Smooth muscle cell of the coronary artery (primary cell): Measurements from ENCODE around the gene C4A. TPM values are rescaled to one million over a fixed set of nuclear protein-coding genes. Genes with fewer than 3 reads are reported as not detected.

ENCODE experiments used
- total RNA-seq: library from RNA; depleted of rRNA; stranded (reverse); fragments of >200 nt; gene quantifications from 2 replicates; pipeline ENCODE4 v1.2.3, GENCODE V29; 2014; ENCODE audit warnings: low replicate concordance

The C4A gene
- 3.7 and 23.1 TPM in 2 replicates for total RNA-seq

GRCh38 chr6:31981744-31982143, at the start of gene C4A:
C4A (plus strand) TSS chr6:31982057; CDS start chr6:31982108, 51 bp downstream.

DNA sequence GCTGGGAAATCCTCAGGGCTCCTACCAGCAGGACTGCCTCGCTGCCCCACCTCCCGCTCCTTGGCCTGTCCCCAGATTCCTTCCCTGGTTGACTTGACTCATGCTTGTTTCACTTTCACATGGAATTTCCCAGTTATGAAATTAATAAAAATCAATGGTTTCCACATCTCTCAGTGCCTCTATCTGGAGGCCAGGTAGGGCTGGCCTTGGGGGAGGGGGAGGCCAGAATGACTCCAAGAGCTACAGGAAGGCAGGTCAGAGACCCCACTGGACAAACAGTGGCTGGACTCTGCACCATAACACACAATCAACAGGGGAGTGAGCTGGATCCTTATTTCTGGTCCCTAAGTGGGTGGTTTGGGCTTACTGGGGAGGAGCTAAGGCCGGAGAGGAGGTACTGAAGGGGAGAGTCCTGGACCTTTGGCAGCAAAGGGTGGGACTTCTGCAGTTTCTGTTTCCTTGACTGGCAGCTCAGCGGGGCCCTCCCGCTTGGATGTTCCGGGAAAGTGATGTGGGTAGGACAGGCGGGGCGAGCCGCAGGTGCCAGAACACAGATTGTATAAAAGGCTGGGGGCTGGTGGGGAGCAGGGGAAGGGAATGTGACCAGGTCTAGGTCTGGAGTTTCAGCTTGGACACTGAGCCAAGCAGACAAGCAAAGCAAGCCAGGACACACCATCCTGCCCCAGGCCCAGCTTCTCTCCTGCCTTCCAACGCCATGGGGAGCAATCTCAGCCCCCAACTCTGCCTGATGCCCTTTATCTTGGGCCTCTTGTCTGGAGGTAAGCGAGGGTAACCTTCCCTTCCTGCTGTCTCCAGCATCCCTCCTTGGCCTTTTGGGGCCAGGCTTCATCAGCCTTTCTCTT, 36.1 kb upstream of the C4A start, which contains the start of gene CFB:
CFB (plus strand) TSS at position 589 of the 863 bp plus-strand sequence; CDS start at position 716, 127 bp downstream.

GRCh38 chr6:31958741-31959739, 22.8 kb upstream of the C4A start, which contains the start of the genes NELFE and SKIC2:
NELFE (minus strand) TSS chr6:31958971; CDS start chr6:31958446, 525 bp downstream.
SKIC2 (plus strand) TSS chr6:31959175; CDS start chr6:31959193, 18 bp downstream.

DNA sequence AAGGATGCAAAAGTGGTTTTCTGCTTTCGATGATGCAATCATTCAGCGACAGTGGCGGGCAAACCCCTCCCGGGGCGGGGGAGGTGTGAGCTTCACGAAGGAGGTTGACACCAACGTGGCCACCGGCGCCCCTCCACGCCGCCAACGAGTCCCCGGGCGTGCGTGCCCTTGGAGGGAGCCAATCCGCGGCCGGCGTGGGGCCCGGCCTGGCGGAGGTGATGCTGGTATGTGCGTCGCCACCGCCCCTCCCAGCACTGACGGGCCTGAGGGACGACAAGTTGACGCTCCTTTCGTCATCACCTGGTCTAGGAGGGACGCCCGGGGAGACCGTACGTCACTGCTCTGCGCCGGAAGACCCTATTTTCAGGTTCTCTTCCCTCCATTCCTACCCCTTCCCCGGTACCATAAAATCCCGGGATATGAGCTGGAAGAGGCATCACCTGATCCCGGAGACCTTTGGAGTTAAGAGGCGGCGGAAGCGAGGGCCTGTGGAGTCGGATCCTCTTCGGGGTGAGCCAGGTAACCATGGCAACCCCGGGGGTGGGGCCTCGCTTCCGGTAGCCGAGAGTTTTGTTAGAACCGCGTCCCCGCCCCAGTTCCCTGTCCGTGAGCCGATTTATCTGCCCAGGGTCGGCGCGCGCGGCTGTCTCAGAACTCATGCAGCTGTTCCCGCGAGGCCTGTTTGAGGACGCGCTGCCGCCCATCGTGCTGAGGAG, 9.7 kb upstream of the C4A start, which contains the start of gene DXO:
DXO (minus strand) TSS at position 146 of the 716 bp plus-strand sequence. CDS start 463 bp downstream, outside the sequence.

GRCh38 chr6:32014547-32014946, 32.7 kb downstream of the C4A start, which contains the start of gene C4B:
C4B (plus strand) TSS chr6:32014795; CDS start chr6:32014846, 51 bp downstream.

DNA sequence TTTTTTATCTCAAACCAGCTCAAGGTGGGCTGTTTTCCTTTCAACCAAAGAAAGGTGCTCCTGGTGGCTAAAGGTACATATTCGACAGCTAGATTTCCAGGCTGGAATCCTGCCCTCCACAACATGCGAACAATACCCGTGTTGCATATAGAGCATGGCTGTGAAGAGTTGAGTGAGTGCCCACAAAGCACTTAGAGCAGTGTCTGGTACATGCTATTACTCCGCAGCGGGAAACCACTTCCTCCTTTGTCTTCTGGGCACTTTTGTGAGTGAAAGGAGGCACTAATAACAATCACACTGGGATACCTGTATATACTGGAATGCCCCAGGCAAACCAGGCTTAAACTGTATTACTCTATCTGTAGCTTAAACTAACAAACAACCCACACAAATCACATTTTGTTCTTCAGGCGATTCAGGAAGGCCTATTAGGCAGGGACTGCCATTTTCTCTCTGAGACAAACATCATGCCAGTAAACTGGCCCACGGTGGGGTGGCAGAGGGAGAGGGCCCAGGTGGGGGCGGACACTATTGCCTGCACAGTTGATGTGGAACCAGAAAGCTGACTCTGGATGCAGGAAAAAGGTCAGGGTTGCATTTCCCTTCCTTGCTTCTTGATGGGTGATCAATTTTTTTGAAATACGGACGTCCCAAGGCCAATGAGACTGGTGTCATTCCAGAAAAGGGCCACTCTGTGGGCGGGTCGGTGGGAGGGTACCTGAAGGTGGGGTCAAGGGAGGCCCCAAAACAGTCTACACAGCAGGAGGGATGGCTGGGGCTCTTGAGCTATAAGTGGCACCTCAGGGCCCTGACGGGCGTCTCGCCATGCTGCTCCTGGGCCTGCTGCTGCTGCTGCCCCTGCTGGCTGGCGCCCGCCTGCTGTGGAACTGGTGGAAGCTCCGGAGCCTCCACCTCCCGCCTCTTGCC, 56.0 kb downstream of the C4A start, which contains the start of gene CYP21A2:
CYP21A2 (plus strand) TSS at position 818 of the 927 bp plus-strand sequence; CDS start at position 826, 8 bp downstream.

Other genes with a start within 250 kb of the C4A start
- gene CLIC1, start 245.5 kb upstream of the C4A start, total RNA-seq = 395 and 679 TPM in 2 replicates
- 2.5 and 4.0 TPM in 2 replicates for gene MSH5, start 242.1 kb upstream of the C4A start, total RNA-seq
- gene SAPCD1, start 219.4 kb upstream of the C4A start, total RNA-seq = 0.53 and 0.70 TPM in 2 replicates
- 0.15 and 0.23 TPM in 2 replicates for gene VWA7, start 204.7 kb upstream of the C4A start, total RNA-seq
- 37.9 and 59.7 TPM in 2 replicates for gene VARS1, start 186.3 kb upstream of the C4A start, total RNA-seq
- 24.6 and 27.8 TPM in 2 replicates for gene LSM2, start 175.1 kb upstream of the C4A start, total RNA-seq
- gene HSPA1L, start 166.8 kb upstream of the C4A start, total RNA-seq = 0.98 and 4.1 TPM in 2 replicates
- 47.1 and 396 TPM in 2 replicates for gene HSPA1A, start 166.5 kb upstream of the C4A start, total RNA-seq
- gene HSPA1B, start 154.3 kb upstream of the C4A start, total RNA-seq = 66.7 and 494 TPM in 2 replicates
- 54.9 and 72.8 TPM in 2 replicates for gene NEU1, start 119.2 kb upstream of the C4A start, total RNA-seq
- not detected in 2 replicates for gene SLC44A4, start 103.1 kb upstream of the C4A start, total RNA-seq
- gene EHMT2, start 84.4 kb upstream of the C4A start, total RNA-seq = 41.5 and 175 TPM in 2 replicates
- 6.2 and 12.4 TPM in 2 replicates for gene ZBTB12, start 80.0 kb upstream of the C4A start, total RNA-seq
- gene C2, start 54.3 kb upstream of the C4A start, total RNA-seq = 0.90 and 26.7 TPM in 2 replicates
- gene CFB, start 36.0 kb upstream of the C4A start, total RNA-seq = 15.0 and 108 TPM in 2 replicates
- 77.8 and 109 TPM in 2 replicates for gene NELFE, start 23.1 kb upstream of the C4A start, total RNA-seq
- gene SKIC2, start 22.9 kb upstream of the C4A start, total RNA-seq = 48.6 and 68.8 TPM in 2 replicates
- gene DXO, start 9.9 kb upstream of the C4A start, total RNA-seq = 6.9 and 12.9 TPM in 2 replicates
- gene C4B, start 32.7 kb downstream of the C4A start, total RNA-seq = 3.2 and 24.0 TPM in 2 replicates
- gene CYP21A2, start 56.4 kb downstream of the C4A start, total RNA-seq = 0.08 TPM in 1 of 2 replicates, not detected in the other
- 1.1 and 55.9 TPM in 2 replicates for gene TNXB, start 127.3 kb downstream of the C4A start, total RNA-seq
- gene ATF6B, start 146.2 kb downstream of the C4A start, total RNA-seq = 8.6 and 11.2 TPM in 2 replicates
- 5.1 TPM in 2 replicates for gene FKBPL, start 148.2 kb downstream of the C4A start, total RNA-seq
- gene PRRT1, start 169.9 kb downstream of the C4A start, total RNA-seq = 0.08 and 0.12 TPM in 2 replicates
- gene PPT2, start 172.1 kb downstream of the C4A start, total RNA-seq = 16.5 and 38.4 TPM in 2 replicates
- gene EGFL8, start 182.5 kb downstream of the C4A start, total RNA-seq = 0.75 and 3.5 TPM in 2 replicates
- 16.8 and 18.8 TPM in 2 replicates for gene AGPAT1, start 194.0 kb downstream of the C4A start, total RNA-seq
- 29.3 and 31.0 TPM in 2 replicates for gene RNF5, start 196.3 kb downstream of the C4A start, total RNA-seq
- 0.15 TPM in 1 of 2 replicates, not detected in the other for gene AGER, start 202.2 kb downstream of the C4A start, total RNA-seq
- 19.5 and 24.7 TPM in 2 replicates for gene PBX2, start 208.1 kb downstream of the C4A start, total RNA-seq
- 0.35 and 1.4 TPM in 2 replicates for gene GPSM3, start 210.6 kb downstream of the C4A start, total RNA-seq
- gene NOTCH4, start 242.0 kb downstream of the C4A start, total RNA-seq = 0.82 and 1.5 TPM in 2 replicates